HG03378 (cell line): ENCODE data around the gene RIPK1.

ENCODE experiments used
- ATAC-seq: cut with Tn5 transposase; IDR thresholded peaks from one replicate; pipeline ENCODE4 v1.9.1; 2021; ENCODE audit warnings: mild to moderate bottlenecking, moderate library complexity; ENCODE audit not compliant: unreplicated experiment

The RIPK1 gene

DNA sequence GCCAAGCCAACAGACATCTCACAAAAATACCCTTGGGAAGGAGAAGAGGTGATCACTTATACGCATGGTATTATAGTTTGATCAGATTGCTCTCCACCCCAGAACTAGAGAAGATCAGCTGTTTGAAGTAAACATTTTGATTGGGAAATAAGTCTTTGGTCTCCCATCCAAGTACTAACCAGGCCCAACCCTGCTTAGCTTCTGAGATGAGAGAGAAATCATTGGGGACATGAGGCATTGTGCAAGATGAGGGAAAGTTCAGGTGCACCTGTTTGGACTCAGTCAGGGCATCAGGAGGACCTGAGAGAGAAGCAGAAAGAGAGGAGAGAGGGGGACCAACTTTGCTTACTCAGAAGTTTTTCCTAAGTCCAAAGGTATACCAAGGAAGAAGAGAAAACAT, 11.4 kb downstream of the RIPK1 start:
- ATAC-seq = no peak

DNA sequence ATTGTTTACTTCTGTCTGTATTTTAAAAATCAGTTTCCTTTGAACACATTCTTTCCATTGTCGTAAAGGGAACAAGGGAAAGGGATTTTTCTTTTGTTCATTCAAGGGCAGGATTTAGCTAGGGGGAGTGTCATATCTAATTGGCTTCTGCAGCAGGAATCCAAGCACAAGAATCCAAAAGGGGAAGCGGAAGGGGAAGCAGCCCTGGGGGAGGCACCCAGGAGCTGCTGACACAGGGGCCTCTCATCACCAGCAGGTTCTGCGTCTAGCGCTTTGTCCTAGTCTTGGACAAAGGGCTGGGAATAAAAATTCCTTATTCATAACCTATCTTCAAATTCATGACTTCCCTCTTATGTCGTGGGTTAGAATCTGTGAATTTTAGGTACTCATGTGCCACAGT, 13.7 kb downstream of the RIPK1 start:
- ATAC-seq = no peak

DNA sequence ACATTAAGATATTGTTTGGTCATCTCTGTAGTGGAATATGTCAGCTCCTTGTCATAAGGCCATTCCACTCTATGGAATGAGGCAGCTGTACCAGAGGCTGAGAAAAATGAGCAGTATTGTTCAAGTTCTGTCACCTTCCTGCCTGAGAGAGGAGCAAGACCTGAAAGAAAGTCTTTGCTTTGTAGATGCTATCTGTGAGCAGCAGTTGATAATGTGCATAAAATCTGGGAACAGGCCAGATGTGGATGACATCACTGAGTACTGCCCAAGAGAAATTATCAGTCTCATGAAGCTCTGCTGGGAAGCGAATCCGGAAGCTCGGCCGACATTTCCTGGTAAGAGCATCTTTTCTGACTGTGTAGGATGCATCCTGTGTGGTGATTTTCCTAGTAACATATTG, 16.8 kb downstream of the RIPK1 start:
- ATAC-seq = no peak

DNA sequence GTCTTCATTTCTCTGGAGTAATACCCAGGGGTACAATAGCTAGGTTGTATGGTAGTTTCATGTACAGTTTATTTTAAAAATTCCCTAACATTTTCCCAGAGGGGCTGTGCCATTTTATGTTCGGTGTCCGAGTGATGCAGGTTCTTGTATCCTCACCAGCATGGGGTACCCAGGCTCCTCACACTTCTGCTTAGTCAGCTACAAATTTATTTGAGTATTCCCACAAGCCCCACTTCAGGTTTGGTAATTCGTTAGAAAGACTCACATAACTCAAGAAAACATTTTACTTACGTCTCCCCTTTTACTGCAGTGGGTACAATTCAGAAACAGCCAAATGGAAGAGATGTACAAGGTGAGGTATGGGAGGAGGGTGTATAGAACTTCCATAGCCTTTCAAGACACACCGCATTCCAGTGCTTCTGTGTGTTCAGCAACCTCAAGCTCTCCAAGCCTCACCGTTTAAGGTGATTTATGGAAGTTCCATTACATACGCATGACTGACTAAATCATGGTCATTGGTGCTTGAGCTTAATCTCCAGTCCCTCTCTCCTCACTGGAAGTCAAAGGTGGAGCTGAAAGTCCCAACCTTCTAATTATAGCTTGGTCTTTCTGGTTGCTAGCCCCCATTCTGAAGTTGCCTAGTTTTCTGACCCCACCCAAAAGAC, 18.1 kb downstream of the RIPK1 start:
- ATAC-seq = no peak

DNA sequence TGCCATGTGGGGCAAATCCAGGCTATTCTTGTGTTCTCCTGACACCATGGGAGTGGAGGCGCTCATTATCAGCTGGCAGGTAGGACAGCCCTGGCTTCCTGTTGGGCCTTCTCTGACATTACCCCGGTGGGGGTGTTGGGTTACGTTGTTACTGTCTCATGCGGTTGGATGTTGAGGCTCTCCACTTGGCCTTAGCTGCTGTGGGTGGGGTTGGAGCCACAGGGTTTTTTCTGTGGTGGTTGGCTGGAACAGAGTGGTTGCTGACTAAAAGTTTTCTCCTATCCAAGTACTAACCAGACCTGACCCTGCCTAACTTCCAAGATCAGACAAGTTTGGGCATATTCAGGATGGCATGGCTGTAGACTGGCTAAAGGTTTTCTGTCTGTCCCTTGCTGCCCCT, 20.2 kb downstream of the RIPK1 start:
- no peak for ATAC-seq

DNA sequence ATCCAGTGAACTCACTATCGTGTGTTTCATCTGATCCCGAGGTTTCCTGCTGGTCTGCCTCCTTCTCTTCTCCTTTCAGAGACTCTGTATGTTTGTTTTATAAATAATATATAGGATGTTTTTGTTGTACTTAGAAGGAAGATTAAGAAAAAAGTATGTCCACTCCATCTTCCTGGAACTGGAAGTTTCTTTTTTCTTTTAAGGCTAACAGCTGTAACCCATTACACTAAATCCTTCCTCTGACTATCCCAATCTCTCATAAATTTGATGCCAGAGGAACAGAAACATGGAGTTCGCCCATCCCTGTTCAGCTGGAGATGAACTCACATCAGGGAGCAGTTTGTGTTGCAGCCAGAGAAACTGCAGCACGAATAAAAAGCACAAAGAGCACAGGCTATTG, 20.7 kb downstream of the RIPK1 start:
- no peak for ATAC-seq

DNA sequence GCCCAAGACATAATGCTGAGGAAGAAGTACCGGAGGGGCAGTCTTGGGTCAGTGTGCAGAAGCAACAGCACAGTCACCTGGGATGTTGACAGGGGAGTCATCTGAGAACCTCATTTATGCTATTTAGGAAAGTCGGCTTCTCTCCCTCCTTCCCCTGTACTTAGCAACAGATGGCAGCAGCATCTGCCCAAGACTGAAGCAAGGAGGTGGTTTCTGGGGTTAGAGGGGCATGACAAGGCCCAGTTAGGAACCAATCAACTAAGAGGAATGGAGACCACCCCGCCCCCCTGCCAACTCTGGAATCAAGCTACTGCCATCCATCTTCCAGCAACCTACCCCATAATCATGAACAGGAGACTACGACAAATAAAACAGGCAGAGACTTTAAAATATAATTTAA, 21.7 kb downstream of the RIPK1 start:
- ATAC-seq = no peak

DNA sequence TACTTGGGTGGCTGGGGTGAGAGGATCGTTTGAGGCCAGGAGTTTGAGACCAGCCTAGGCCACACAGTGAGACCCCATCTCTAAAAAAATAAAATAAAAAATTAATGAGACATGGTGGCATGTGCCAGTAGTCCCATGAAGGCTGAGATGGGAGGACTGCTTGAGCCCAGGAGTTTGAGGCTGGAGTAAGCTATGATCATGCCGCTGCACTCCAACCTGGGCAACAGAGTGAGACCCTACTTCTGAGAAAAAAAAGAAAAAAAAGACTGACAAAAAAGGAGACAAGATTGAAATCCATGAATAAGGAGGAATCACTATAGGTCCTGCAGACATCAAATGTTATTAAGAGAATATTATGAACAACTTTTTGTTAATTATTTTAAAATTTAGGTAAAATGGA, 26.5 kb downstream of the RIPK1 start:
- ATAC-seq = no peak

DNA sequence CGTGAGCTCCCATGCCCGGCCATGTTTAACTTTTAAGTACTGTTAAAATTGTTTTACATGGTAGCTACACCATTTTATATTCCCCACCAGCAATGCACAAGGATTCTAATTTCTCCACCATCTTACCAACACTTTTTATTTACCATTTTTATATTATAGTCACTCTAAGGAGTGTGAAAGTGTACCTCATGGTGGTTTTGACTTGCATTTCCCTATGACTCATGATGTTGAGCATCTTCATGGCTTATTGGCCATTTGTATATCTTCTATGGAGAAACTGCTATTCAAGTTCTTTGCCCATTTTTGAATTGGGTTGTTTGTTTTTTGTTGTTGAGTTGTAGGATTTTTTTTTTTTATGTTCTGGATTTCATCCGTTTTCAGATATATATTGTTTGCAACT, 34.6 kb downstream of the RIPK1 start:
- no peak for ATAC-seq

DNA sequence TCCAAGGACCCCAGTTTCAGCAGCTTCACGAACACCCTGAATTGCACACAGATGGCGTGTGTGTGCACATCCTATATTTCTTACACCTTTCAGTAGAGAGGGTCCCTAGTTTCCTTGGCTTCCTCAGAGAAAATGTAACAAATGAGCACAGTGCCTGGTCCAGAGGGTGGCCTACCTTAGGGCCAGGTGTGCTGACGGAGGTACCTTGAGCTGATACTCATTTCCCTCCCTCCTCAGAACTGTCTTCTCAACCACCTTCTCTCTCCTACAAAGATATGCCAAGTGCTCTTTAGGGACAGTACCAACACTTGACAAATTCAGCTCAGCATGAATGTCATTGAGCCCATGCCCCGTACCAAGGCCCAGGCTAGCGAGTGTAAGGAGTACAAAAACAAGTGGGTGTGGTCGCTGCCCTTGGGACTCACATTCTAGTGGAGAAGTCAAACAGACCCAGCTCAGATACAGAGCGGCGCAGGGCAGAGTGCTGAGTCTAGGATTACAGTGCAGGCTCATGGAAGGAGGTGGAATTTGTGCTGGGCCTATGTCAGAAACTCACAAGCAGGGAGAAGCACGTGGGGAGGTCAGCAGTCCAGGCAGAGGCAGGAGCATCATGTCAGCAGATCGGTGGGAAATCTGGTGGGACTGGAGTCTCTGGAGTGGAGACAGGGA, 40.6 kb downstream of the RIPK1 start:
- no peak for ATAC-seq

DNA sequence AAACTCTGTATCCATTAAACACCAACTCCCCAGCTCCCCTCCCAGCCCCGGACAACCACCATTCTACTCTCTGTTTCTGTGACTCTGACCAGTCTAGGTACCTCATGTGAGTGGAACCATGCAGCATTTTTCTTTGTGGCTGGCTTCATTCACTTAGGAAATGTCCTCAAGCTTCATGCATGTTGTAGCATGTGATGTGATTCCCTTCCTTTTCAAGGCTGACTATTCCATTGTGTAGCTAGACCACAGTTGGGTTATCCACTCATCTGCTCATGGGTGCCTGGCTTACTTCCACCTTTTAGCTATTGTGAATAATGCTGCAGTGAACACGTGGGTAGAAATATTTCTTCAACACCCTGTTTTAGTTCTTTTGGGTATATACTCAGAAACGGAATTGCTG, 41.5 kb downstream of the RIPK1 start:
- ATAC-seq = no peak

DNA sequence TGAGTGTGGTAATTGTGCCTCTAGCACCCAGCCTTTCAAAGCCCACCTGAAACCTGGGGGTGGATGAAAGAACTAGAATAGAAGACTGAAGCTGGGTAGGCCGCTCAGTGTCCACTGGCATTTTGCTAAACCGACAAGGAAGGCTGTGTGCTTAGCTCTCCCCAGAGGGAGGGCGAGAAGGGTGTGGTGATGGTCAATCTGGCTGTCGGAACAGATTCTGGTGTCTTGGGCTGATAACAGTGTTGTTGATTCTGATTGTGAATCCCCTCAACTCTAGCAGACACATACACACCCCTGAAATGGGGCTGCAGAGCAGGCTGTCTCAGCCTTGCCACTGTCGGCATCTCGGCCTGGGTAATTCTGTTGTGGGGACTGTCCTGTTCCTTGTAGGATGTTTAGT, 46.1 kb downstream of the RIPK1 start:
- no peak for ATAC-seq

DNA sequence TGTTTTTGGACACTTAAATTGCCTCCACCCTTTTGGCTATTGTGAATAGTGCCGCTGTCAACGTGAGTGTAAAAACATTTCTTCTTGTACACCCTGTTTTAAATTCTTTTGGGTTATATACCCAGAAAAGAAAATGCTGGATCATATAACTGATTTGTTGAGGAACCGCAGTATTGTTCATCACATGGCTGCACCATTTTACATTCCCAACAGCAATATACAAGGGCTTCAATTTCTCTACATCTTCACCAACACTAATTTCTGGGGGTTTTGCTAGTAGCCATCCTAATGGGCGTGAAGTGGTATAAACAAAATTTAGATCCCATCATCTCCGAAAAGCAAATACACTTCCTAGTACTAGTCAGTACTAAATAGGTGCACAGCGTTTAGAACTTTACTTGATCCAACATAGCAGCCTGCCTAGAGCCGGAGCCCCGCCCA, 49.6 kb downstream of the RIPK1 start:
- ATAC-seq = no peak

DNA sequence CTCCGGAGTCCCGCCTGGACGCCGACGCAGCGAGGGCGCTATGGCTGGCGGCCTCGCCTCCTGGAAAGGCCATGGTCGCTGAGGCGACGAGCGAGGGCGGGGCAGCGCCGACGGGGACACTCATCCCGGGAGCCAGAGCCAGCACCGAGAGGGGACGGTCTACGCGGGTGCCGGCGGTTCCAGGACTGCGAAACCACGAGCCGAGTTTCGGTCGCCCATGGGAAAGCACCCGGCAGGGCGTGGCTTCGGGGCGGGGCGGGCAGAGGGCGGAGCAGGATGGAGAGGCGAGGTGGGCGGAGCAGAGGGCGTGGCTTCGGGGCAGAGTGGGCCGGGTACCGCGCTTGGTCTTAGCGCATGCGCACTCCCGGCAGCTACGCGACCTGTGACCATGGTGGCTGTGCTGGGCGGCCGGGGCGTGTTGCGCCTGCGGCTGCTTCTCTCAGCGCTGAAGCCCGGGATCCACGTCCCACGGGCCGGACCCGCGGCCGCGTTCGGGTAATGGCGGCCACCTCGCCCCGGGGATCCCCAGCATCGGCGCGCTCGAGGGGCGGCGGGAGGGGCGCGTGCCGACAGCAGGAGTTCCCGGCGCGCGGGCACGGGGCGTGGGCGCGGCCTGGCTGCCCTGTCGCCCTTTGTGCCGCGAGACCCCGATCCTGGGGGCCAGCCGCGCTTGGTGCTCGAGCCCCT, 50.2 kb downstream of the RIPK1 start, which contains the start of gene BPHL:
Gene BPHL (plus strand): TSS at position 359 of the 687 bp plus-strand sequence. CDS start 30 bp downstream, at position 389.
- ATAC-seq = peak; percentile 70

DNA sequence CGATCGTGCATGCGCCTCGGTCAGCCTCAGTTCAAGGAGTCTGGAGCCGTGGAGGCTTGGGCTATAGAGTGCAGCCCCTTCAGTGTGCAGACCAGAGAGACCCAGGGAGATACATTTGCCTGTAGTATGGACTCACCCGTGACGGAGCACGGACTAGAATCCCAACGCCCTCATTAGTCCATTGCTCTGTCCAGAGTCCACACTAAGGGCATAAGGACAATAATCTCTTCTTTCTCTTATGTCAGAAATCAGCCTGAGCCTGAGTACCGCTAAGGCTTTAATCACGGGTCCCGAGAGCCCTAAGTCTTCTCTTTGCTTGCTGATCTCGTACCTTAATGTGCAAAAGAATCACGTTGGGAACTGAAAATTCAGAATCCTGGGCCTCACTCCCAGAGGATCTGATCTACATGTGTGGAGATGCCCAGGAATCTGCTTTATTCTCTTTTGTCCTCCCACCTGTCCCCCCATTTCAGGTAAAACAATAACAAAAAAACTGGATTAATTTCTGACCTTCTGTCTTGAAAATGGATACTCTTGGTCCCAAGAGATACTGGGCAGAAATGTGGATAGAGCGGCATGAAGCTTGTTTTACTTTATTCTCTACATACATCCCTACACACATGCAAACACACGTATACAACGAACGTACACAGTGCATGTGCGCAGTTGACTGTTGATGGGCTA, 50.9 kb downstream of the RIPK1 start:
- ATAC-seq = peak; percentile 23

DNA sequence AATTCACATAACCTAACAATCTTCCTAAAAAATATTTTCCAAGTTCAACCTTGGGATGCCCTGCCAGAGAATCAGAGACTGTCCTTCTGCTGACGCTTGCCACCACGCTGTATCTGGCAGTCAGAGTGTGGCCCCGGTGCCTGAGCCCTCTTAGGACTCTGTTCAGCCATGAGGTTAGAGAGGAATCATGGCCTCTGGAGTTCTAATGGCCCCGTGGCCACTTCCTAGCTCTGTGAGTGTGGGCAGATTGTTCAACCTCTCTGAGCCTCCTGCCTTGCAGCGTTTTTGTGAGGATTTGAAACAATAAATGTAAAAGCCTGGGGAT, 52.4 kb downstream of the RIPK1 start:
- ATAC-seq = no peak

DNA sequence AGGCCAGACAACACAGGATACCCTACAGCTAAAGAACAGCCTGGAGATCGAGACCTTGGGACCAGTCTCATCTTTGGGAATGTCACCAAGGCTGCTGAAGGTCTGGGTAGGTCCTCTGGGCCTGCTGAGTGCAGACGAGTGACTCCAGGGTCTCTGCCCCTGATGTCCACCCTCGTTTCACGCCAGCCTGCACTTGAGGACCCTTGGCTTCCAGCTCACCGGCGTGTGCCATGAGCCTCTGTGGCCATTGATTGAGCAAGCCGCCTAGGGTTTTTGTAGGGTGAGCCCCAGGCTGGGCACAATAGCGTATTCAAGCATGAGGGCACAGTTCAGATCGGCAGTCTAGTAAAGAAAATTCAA, 54.5 kb downstream of the RIPK1 start:
- ATAC-seq = no peak

DNA sequence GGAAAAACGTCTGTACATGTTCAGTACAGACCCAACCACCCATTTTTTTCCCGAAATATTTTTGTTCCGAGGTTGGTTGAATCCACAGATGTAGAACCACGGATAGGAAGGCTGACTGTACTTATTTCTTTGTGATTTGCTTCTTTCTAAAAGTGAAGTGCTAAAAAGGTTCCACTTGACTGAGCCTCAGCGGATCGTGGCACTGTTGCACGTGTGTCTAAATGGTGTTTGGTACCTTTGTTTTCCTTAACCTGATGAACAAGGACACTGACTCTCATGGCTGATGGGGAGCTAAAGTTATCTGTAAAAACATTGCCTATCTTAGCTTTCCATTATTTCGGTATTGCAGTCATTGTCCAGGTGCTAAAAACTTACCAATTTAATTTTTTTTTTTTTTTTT, 56.4 kb downstream of the RIPK1 start:
- no peak for ATAC-seq

DNA sequence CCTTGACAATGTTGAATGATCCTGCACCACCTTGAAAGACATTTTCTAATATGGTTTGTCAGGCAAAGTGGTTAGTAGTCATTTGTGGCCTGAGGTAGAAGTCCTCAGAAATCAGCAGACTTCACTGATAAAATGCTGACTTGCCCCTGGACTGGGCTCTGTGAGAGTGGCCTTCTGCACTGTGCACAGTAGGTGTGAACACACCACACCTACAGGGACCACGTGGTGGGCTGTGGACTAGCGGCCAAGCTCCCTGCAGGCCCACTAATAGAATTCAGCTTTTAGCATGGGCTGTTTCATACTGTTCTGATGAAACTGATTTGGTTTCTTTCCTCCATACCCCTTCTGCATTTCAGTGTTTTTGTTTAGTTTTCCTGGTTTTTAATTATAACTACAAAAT, 57.5 kb downstream of the RIPK1 start:
- no peak for ATAC-seq

DNA sequence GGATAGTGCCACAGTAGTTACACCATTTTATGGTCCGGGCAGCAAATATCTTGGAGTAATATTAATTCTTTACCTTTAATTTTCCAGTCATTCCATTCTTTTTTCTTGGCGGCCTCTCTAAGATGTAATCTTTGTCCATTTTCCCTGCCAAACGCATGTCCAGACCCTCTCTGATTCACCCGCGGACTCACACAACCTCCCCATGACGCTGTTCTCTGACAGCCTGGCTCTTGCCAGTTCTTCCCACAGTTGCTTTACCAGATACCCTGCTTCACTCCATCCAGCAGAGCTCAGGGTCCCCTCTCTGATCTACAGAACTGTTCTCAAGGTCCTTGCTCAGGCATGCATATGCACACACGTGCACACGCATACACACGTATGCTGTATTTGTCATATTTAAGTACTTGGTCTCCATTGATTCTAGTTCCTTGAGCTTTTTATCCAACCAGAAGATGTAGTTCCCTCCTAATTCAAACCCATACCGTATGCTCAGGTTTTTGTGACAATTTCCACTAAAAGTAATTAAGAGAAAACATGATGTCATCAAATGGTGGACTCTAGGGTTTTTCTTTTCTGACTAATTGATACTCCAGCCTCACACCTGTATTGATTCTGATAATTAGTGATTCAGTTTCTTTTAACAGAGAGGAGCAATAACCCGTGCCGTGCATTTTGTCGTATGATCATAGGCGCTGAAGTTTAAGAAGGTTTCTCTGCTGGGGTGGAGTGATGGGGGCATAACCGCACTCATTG, 60.2 kb downstream of the RIPK1 start:
- ATAC-seq = no peak

DNA sequence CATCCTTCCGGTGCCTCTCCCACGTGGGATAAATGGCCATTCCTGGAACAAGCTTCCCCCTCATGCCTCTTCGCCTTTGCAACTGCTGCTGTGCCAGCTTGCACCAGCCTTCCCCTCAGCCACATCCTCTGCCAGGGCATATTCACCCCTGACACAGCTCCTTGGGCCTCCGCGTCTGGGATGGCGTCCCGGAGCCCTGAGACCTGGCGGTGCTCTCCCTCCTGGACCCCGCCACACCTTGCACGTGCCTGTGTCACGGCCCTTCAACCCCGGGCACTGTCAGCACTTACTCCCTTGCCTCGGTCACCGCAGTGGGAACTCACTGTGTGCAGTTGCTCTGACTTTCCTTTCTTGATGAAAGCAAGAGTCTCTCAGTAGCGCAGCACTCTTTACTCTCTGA, 63.4 kb downstream of the RIPK1 start:
- no peak for ATAC-seq
